ENCODE results near the gene ATM. TPM values are rescaled to one million over a fixed set of nuclear protein-coding genes. Genes with fewer than 3 reads are reported as not detected.

Gene ATM
- total RNA-seq, 1 donor from 2014 or later, result 25.7 TPM

DNA sequence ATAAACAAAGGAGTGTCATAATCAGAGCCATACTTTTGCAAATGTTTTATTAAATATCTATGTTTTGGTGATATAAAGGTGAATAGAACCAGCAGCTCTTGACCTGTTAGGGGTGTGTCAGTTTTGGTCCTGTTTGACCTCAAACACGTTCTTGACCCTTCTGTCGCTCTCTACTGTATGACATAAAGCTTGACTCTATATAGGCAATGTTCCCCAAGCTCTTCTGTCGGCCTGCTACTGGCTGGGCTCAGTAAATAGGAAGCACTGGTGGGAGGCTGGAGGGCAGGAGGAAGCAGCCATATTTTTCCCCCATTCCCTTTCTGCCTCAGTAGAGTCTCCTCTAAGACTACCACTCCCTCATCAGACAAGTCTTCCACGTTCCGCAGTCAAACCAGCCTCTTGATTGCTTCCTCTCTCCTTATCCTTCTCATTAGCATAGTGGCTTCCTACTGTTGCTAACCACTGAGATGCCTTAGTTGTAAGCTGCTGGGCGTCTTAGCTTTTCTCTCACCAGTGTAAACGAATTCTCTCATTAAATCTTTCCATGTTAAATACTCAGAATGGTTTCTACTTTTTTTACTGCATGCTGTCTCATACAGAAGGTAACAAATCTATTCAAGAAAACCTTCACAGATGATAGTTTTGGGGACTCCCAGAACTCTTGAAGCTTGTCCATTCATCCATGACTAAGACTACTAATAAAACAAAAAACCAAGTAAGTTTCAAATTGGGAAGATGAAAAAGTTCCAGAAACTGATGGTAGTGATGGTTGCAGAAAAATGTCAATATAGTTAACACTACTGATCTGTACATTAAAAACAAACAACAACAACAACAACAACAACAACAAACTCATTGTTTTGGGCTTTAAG lies 3.7 kb upstream of the ATM start:
- ATAC-seq (no peak), DNase-seq (ENCODE audit: low spot score) (no peak)

DNA sequence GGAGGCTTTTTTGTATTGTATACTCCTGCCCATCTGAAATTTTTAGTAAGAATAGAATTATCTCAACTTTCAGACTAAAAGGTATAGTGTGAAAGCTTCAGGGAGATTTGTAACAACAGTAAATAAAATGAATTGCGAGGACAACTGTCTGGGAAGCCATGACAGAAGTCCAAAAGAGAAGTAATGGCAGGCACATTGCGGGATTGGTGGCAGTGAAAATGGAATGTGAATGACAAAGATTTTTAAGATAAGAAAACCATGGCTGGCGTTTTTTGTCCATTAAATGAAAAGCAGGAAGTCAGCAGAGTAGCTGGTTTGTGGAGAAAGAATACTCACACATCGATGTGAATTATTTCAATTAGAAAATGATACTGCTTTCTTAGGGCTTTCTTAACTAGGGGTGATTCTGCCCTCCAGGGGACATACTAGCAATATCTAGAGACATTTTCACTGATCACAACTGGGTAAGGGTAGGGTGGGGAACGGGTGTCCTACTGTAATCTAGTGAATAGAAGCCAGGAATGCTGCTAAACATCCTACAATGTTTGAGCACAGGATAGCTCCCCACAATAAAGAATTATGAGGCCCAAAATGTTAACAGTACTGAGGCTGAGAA lies 2.0 kb upstream of the ATM start:
- DNase-seq (ENCODE audit: low spot score) (no peak), ATAC-seq (no peak)

DNA sequence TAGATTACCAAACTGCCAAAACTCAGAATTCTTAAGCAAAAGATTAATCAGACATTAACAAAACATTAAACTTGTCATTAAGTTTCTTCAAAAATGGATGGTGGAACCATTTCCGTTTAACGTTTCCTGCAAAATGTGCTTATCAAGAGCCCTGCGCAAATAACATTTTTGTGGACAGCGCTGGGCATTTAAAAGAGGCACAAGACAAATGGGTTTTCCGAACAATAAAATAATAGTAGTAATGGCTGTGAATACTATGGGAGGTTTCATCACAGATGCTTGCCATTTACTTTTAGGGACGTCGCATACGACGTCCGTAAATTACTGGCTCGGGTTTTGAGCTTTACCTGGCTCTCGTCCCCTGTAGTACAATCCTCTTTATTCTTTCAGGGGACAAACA lies 1.5 kb upstream of the ATM start:
- ATAC-seq, result no peak
- DNase-seq (ENCODE audit: low spot score), result no peak

DNA sequence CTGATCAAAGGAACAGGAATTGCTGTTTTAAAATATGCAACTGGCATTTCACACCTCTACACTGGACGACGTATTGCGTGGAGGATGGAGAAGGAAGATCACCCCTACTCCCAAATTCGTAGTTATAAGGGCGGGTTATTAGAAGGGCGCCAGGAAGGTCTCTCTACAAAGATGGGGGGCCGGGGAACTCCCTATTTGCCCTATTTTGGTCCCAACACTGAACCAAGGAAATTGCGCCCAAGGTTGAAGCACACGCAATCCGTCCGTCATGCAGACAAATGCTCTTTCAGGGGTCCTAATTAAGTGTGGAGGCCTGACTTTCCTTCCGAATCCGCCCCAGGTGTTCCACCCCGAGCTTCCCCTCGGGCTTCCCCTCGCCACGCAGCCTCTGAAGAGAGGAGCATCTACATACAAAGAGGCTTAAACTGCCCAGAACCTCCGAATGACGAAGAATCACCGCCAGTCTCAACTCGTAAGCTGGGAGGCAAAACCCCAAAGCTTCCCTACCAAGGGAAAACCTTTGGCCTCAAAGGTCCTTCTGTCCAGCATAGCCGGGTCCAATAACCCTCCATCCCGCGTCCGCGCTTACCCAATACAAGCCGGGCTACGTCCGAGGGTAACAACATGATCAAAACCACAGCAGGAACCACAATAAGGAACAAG lies 825 bp upstream of the ATM start:
- DNase-seq (ENCODE audit: low spot score) (no peak), ATAC-seq (no peak)

DNA sequence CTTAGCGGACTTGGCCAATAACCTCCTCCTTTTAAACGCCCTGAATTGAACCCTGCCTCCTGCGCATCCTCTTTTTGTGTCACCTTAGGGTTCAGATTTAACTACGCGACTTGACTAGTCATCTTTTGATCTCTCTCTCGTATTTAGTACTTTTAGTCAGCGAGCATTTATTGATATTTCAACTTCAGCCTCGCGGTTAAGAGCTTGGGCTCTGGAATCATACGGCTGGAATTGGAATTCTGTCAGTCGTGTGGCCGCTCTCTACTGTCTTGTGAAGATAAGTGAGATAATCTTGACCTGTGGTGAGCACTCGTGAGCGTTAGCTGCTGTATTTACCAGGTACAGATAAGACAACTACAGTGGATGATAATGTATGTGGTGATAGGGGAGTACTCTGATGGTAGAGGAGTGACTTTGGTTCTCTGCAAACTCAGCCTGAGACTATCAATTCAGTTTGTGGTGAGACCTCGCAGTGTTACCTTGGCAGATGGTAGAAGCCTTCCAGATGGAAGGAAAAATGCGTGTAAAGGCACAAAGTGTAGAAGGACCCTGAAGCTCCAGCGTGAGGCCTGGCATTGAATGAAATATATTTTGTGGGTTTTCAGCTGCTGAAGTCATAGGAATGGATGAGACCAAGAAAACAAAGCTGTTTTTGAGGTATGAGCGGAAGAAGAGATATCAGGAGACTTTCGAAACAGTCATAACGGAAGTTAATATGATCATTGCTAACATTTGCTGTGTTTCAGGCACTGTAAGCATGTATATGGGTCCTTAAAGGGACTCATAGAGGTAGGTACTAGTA lies 682 bp downstream of the ATM start:
- no peak for ATAC-seq
- no peak for DNase-seq (ENCODE audit: low spot score)

DNA sequence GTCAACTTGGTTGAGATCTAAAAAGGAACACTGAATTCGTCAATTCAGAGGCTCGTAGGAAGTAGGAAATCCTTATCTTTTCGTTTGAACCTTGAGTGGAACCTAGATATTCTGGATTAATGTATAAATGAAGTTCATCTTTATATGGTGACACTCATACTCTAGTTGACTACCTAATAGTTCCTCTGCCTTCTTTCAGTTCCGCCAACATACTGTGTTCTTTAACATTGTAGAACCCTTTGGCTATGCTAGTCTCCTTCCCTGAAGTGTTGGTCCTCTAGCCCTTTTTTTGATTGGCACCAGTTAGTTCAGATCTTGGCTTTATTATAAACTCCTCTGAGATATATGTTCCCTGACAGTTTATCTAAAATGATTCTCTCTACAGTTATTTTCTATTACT lies 1.5 kb downstream of the ATM start:
- no peak for DNase-seq (ENCODE audit: low spot score)

DNA sequence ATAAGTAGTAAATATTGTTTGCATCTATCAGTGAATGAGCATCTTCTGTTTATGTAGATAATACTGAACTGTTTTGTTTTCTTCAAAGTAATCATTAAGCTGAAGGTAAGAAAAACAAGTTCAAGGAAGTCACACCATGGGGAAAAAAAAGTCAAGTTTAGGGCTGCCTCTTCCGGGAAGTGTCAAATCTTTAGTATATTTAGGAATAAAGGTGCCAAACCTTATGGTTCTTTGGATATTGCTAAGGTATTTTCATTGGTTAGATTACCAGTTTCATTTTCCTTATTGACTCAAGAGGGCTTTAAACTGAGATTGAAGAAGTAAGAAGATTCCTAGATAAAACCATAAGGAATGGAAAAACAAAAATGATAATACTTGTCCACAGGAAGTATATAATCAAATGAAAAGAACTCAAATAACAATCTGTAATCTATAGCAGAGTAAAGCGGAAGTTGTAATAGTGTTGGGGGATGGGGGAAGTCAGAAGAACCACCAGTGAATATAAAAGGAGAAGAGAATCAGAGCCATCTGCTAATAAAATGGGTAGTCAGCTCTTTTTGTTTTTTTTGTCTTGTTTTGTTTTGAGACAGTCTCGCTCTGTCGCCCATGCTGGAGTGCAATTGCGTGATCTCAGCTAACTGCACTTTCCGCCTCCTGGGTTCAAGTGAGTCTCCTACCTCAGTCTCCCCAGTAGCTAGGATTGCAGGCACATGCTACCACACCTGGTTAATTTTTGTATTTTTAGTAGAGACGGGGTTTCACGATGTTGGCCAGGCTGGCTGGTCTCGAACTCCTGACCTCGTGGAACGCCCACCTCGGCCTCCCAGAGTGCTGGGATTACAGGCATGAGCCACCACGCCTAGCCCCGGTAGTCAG lies 2.3 kb downstream of the ATM start:
- ATAC-seq (no peak), DNase-seq (ENCODE audit: low spot score) (no peak)

More for the DNA sequence above, 1.5 kb downstream of the ATM start:
- ATAC-seq, result no peak

DNA sequence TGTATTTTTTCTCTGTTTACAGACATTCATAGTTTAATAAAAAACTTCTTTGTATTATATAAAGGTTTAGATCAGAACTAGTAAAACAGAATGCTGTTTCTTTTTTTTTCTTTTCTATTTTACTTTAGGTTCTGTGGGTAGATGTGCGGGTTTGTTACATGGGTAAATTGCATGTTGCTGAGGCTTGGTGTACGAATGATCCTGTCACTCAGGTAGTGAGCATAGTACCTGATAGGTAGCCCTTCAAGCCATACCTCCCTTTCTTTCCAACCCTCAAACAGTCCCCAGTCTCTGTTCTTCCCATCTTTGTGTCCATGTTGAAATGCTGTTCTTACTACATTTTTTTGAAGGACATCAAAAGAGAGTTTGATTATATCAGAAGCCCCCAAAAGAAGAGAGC lies 3.2 kb downstream of the ATM start:
- ATAC-seq, result no peak
- no peak for DNase-seq (ENCODE audit: low spot score)

DNA sequence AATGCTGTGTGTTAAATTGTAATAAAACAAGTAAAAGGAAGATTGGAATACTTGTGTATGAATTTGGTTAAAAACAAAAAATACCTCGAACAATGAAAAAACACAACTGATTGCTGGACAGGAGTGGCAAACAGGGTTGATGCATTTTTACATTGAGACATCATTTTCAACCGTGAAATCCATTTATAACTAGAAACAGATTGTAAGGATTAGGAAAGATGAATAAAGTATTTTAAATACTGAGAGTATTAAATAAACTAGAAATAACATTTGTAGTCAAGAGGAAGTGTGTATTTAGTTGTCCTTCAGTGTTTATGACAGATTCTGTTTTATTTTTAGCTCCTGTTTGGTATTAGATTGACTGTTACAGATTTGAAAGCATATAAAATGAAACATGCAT lies 5.4 kb downstream of the ATM start:
- DNase-seq (ENCODE audit: low spot score), result no peak
- no peak for ATAC-seq

DNA sequence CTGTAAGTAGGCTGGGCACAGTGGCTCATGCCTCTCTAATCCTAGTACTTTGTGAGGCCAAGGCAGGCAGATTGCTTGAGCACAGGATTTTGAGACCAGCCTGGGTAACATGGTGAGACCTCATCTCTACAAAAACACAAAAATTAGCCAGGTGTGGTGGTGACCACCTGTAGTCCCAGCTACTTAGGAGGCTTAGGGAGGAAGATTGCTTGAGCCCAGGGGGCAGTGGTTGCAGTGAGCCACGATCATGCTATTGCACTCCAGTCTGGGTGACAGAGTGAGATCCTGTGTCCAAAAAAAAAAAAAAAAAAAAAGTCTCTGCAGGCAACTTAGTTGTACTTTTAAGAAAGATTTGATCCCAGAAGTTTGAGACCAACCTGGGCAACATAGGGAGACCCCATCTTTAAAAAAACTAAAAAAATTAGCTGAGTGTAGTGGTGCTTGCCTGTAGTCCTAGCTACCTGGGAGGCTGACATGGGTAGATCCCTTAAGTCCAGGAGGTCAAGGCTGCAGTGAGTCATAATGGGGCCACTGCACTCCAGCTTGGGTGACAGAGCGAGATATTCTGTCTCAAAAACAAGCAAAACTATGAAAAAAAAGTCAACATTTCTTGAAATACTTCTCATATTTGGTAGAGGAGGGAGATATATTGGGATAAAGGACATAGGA lies 10.5 kb downstream of the ATM start:
- ATAC-seq, result no peak
- no peak for DNase-seq (ENCODE audit: low spot score)

DNA sequence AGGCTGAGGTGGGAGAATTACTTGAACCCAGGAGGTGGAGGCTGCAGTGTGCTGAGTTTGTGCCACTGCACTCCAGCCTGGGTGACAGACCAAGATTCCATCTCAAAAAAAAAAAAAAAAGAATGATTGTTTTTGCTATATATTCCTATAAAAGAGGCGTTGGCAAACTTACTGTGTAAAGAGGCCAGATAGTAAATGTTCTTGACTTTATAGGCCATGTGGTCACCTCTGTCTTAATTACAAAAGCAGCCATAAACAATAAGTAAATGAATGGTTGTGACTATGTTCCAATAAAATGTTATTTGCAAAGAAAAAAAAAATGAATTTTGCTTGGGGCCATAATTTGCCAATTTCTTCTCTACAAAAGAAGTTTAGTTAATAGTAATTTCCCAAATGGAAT lies 12.3 kb downstream of the ATM start:
- ATAC-seq, result no peak

DNA sequence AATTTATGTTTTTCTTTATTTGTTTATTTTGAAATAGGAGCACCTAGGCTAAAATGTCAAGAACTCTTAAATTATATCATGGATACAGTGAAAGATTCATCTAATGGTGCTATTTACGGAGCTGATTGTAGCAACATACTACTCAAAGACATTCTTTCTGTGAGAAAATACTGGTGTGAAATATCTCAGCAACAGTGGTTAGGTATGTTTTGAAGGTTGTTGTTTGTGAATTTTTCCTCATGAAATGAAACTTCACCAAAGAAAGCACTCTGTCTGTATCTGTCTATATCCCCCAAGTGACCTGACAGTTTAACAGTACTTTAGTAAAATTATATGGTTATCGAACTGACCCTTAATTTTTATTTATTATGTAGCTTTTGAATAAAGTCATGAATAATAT lies 12.8 kb downstream of the ATM start:
- no peak for ATAC-seq
- DNase-seq (ENCODE audit: low spot score), result no peak

More for the DNA sequence above, 12.3 kb downstream of the ATM start:
- DNase-seq (ENCODE audit: low spot score), result no peak

DNA sequence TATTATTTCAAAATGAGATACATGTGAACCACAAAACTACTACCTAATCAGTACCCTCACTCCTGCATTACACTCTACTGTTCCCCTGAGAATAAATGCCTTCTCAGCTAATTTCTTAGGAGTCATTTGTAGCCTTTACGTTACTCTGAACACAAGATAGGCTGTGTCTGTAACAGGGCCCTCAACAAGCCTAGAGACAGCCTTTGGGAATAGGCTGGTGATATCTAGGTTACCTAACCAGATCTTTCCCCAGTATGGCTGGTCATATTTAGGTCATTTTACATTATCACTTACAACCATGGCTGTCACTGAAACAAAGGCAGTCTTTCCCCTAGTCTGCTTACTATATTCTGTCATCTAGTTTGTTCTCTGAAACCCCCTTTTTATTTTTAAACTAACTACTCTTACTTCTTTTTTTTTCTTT lies 14.2 kb downstream of the ATM start:
- no peak for DNase-seq (ENCODE audit: low spot score)
- no peak for ATAC-seq

DNA sequence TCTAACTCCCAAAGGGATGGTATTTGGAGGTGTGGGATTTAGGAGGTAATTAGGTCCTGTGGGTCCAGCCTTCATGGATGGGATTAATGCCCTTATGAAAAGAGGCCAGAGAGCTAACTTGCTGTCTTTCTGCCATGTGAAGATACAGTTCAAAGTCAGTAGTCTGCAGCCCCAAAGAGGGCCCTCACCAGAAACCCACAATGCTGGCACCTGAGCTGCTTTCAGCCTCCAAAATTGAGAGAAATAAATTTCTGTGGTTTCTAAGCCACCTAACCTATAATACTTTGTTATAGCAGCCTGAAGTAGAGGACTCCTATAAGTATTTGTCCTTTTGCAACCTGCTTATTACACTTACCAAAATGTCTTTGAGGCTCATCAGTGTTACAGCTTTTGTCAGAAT lies 16.2 kb downstream of the ATM start:
- DNase-seq (ENCODE audit: low spot score) (no peak), ATAC-seq (no peak)

DNA sequence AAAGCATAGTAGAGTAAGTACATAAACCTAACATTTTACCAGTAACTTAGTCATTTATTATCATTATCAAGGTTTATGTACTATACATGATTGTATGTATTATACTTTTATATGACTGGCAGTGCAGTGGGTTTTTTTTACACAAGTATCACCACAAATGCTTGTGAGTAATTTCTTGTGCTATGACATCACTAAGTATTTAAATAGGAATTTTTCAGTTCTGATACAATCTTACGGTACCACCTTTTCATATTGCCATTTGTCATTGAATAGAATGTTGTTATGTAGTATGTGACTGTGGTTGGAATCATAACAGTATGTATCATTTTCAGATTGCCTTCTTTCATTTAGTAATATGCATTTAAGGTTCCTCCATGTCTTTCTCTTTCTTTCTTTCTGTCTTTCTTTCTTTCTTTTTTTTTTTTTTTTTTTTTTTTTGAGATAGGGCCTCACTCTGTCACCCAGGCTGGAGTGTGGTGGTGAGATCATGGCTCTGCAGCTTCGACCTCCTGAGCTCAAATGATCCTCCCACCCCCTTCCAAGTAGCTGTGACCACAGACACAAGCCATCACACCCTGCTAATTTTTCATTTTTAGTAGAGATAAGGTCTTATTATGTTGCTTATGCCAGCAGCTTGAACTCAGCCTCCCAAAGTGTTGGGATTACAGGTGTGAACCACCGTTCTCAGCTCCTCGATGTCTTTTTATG lies 18.6 kb downstream of the ATM start:
- no peak for ATAC-seq
- no peak for DNase-seq (ENCODE audit: low spot score)

DNA sequence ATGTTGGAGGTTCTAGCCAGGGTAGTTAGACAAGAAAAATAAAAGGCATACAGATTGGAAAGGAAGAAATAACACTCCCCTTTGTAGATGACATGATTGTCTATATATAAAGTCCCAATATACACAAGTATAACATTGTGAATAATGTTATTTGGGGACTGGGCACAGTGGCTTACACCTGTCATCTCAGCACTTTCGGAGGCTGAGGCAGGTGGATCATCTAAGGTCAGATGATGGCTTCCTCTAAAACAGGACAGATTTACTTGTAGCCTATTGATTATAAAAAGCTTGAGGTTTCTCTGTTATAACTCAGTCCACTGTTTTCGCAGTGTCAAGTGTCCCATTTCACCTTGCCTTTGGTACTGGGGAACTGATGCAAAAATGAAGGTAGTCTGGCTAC lies 19.6 kb downstream of the ATM start:
- no peak for ATAC-seq
- DNase-seq (ENCODE audit: low spot score), result no peak

DNA sequence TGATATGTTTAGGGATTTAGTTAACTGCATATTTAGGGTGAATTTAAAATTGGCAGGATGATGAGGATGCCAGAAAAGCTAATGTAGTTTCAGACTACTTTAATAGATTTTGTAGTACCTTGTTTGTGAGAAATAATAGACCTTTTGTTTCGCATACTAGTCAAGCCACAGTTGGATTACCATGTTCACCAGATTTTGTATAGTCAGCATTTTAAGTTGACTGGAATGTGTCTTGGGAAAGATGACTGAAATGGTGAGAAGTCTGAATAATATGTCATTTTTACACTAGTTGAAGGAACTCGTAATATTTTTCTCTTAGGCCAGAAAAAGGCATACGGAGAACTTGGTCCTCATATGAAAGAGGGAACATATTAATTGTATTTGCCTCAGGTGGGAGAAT lies 23.4 kb downstream of the ATM start:
- DNase-seq (ENCODE audit: low spot score) (no peak), ATAC-seq (no peak)

DNA sequence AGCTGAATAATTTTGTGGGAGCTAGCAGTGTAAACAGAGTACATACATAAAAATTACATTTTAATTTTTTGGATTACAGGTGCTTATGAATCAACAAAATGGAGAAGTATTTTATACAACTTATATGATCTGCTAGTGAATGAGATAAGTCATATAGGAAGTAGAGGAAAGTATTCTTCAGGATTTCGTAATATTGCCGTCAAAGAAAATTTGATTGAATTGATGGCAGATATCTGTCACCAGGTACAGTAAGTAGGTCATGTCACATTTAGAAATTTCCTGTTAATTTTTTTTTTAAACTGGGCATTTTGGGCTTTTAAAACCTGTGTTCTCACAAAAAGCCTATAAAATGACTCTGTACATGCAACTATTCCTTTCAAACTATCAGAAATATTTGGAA lies 24.0 kb downstream of the ATM start:
- ATAC-seq, result no peak

DNA sequence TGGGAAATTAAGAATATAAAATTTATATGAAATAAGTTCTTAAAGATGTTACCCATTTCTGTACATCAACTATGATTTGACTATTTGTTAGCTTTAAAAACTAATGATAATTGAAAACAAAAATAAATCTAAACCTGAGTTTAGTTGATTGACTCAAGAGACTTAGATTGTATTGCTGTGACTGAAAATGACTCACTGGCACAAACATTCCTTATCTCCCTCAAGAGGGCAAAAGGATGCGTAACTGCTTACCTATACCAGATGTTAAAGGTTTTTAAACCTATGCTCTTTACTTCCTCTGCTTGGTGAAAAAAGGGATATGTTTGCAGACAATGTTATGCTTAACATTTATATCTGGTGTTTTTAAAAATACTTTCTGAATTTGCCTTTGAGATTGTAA lies 30.3 kb downstream of the ATM start:
- ATAC-seq (no peak), DNase-seq (ENCODE audit: low spot score) (no peak)

More for the DNA sequence above, 24.0 kb downstream of the ATM start:
- DNase-seq (ENCODE audit: low spot score), result no peak

All from left lobe of liver (tissue), 2 donors.